Mucosa of gallbladder (tissue), 1 donor: ENCODE data around the gene LEF1. TPM values are rescaled to one million over a fixed set of nuclear protein-coding genes. Genes with fewer than 3 reads are reported as not detected.
"Not testable (repeated sequence)": the region's sequence is repeated elsewhere in the genome, so short reads cannot be mapped to it uniquely, and the experiment has no call there.

Experiments
- DNase-seq: peaks from one replicate; pipeline ENCODE4 v3.0.0-alpha.2; 2020; ENCODE audit warnings: low spot score
- total RNA-seq: library from RNA; stranded (reverse); gene quantifications from one replicate; pipeline ENCODE4 v1.2.1, GENCODE V29; 2021
- donor health status: DM: no; HTN: no; CAD: no.

LEF1 gene
- total RNA-seq, 1 donor from 2014 or later = 5.2 TPM

DNA sequence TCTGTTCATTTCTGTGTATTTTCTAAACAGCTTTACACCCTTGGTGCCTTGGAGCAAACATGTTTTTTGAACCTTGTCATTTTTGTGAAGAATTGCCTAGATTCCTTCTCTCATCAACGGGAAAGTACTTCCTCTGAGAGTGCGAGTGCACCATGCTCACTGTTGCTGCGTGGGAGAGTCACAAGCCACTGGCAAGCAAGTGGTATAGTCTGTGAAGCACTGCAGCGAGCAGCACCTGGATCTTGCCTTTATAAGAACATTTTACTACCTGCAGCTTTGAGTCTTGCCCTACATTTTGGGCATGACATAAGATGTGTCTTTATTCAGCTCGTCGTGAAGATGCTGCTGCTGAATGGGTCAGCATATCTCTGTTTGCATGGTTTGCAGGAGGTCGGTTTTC lies 134.2 kb downstream of the LEF1 start:
- no peak for DNase-seq

- no peak for DNase-seq
Measured at GRCh38 chr4:108033348-108033747, 135.4 kb downstream of the LEF1 start.

- no peak for DNase-seq
Measured at GRCh38 chr4:108031427-108032083, 137.2 kb downstream of the LEF1 start.

DNA sequence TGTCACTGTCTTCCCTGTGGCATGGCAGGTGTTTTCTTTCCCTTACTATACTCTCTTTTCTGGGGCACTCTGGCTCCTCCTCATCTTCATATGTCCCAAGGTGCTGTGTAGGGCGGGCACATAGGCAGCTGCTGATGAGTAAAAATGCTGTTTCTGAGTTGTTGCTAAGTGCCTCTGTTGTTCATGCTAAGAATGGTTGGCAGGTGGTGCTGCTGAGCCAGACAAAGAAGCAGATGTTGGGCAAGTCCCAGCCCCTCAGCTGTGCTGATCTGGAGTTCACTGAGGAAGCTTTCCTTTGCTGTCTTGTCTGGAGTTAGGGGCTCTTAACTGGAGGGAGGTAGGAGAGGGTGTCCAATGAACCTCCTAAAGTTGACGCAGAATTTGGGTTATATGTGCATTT lies 138.4 kb downstream of the LEF1 start:
- DNase-seq = no peak

DNA sequence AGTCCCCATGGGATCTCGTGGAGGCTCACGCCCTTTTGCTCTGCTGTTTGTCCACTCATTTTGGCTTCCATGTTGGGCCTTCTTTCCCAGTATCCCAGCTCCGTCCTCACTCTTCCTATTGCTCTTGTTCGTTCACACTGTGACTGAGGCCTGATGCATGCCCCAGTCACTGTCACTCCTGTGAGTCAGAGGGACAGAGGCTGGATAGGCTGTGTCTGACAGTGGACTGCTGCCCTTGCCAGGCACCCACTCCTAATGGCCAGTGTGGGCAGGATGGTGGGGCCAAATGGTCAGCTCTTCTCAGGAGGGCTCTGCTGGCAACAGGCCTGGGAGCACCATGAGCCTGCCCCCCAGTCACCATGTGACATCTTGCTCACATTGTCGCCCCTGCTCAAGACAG lies 139.0 kb downstream of the LEF1 start:
- no peak for DNase-seq

DNA sequence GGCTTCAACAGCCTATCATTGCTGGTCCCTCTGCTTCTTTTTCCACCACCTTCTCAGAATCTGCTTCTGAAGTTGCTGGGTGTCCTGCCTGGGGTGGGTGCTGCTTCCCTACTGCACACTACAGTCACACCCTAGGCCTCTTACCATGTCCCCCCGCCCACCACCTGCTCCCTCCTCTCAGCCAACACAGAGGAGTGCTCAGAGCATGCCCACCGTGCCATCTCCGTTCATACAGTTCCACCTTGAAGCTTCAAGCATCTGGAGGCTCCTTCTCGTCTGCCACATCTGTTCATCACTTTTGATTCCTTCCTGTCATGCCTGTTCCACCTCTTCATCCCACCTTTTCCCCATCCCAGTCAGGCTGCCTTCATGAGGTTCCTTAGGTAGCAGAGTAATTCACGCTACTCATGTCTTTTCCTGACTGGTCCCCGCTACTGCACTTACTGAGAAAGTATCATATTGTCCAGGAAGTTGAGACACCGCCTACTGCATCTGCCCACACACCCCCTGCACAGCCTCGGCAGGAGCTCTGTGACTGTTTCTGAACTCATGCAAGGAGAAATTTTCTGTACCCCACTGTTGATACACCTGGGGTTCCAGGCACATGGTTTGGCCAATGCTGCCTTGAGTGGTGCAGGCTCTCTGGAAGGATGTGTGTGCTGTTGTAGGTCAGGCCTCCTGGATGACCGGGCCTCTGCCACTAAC lies 139.6 kb downstream of the LEF1 start:
- no peak for DNase-seq

DNA sequence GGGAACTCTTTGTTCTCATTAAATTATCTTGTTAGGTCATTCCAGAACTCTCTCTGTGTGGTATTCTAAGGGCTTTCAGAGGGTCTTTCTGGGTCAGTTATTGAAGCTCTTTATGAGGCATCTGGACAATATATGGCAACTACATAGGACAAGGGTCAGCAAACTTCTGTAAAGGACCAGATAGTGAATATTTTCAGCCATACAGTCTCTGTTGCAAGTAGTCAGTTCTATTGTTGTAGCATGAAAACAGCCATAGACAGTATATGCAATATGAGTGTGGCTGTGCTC lies 143.9 kb downstream of the LEF1 start:
- no peak for DNase-seq

DNA sequence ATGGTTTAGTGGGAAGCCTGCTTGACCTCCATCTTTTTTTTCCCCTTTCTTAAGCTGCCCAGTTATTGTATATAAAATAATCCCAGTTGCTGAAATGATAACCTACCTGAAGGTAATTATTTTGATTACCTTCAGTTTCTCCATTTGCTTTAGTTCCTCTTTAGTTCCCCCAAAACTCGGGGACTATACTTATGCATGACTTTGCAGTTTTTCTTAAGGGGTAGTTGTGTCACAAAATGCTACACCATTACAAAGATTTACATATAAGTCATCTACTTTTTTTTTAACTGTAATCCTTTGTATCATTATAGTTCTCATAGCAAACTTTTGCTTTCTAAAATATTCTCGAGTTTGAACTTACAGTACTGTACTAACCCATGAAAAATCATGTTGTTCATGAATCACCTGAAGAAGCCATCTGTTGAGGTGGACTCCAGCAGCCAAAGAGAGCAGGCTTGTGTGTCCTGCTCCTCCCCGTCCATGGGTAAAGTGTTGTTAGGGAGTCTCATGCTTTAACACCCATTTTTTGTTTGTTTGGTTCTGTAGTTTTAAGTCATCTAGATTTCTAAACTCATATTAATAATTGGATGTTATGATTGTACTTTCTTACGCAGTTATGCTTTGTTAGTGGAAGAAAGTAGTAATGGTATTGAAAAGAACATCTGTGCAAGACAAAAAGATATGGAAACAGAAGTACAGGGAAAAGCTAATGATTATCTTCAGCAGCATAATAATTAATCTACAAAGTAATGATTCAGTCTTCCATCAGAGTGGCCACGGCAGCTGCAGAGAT lies 144.5 kb downstream of the LEF1 start:
- DNase-seq = no peak

- no peak for DNase-seq
Measured at GRCh38 chr4:108018884-108019187, 149.9 kb downstream of the LEF1 start.

- DNase-seq = peak; percentile 86
Measured at GRCh38 chr4:108018040-108018883, 150.5 kb downstream of the LEF1 start.

GRCh38 chr4:108013955-108014354 lies 154.8 kb downstream of the LEF1 start:
- DNase-seq = no peak

DNA sequence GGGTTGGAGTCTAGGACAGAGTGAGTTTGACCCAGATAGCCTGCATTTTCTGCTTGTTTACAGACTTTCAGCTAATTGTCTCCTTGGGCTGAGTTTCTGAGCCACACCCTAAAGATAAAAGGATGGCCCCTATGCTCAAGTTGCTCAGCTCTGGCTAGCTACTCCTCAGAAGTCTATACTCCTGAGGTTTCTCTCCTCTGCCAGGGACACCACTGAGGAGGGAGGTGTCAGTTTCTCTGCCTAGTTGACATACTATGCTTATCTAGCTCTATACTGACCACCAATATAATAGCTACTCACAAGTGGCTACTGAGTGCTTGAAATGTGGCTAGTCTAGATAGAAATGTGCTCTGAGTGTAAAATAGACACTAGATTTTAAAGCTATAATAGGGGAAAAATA lies 155.4 kb downstream of the LEF1 start:
- DNase-seq = no peak

- DNase-seq = not testable (repeated sequence)
Measured at GRCh38 chr4:108012382-108012781, 156.3 kb downstream of the LEF1 start.

GRCh38 chr4:108010167-108010566 lies 158.6 kb downstream of the LEF1 start:
- DNase-seq = no peak

DNA sequence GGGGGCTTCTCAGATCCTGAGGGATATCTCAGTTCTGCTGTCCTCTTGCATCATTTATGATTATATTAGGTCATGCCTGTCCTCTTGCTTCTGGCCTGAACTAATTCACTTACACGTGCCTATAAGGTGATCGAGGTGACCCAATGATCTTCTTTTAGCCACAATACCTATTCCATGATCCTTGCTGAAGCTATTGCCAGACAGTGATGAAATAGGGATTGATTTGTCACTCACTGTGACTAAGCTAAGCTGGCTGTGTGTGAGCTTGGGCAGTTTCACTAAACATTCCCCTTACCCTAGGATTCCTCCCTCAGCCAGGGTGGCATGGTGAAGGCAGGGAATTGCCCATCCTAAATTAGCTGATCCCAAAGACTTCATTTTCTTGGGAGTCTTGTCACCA lies 160.0 kb downstream of the LEF1 start:
- DNase-seq = no peak

GRCh38 chr4:108007984-108008383 lies 160.7 kb downstream of the LEF1 start:
- no peak for DNase-seq

DNA sequence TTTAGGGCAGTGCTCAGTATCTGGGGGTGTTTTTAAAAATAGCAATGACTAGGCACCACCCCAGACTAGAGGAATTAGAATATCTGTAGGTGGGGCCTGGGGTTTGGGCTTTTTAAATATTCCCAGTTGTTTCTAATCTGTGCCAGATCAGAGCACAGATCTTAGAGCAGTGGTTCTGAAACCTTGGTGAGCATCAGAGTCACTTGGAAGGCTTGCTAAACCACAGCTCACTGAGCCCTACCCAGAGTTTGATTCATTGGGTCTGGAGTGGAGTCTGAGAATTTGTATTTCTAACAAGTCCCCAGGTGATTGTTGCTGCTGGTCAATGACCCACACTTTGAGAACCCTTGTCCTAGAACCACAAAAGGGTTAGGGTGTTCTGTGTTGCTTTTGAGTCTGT lies 162.4 kb downstream of the LEF1 start:
- DNase-seq = no peak

DNA sequence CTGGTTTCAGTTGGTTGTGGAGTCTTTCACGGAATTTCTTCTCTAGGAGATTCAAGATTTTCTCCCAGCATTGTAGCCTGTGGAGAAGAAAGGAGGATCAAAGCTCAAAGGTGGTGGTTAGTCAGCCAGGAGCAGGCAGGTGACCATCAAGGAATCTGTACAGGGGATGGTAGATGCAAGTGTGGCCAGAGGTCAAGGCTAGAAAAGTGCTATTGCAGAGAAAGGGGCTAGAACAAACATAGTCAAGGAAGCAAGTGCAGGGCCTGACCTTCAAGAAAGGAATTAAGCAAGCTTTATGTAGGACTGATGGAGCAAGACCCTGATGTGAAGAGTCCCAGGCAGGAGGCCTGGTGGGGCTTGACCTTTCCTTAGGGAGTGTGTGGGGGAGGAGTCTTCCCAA lies 162.9 kb downstream of the LEF1 start:
- no peak for DNase-seq

GRCh38 chr4:108004646-108005045 lies 164.1 kb downstream of the LEF1 start:
- no peak for DNase-seq

DNA sequence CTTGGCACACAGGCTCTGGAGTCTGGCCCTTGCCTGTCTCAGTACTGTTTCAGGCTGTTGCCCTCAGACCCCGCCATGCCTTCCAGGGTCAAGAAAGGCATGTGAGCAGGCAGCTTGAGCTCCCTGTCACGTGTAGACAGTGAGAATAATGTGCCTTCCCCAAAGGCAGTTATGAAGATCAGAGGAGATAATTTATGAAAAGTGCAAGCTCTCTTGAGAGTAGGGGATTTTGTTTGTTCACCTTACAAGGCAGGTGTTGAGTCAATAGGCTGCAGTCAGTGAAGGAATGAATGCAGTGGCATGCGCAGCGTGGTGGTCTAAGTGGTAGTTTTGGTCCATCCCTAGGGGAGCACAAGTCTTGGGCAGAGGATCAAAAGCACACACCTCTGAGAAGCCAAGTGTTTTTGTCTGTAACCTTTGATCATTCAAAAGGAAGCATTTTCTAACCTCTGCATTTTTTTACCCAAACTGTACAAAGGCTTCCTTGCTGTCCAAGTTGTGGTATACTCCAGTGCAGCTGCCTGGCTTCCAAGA lies 164.7 kb downstream of the LEF1 start:
- no peak for DNase-seq

GRCh38 chr4:108001540-108002135 lies 167.1 kb downstream of the LEF1 start:
- no peak for DNase-seq
